ENCODE results near the gene C5.
A peak's percentile ranks its signal among the peaks of the same experiment; 100 is the strongest.

The C5 gene

DNA sequence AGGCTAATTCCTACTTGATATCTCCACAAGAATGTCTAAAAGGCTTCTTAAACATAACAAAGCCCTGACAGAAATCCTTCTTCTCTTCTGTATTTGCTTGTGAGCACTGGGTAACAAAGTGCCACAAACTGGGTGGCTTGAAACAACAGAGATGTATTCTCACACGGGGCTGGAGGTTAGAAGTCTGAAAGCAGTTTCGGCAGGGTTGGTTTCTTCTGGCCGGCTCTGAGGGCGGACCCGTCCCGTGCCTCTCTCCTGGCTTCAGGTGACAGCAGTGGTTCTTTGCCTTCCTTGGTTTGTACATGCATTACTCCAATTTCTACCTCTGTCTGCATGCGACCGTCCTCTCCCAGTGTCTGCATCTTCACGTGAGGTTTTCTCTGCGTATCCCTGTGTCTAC, 109.5 kb downstream of the C5 start:
- Histone ChIP-seq H3K27ac (peak overlapping the region in 1 of 2 donors; percentile 68), H3K4me3 (no peak overlapping the region)
- TF ChIP-seq, protein P1, sequence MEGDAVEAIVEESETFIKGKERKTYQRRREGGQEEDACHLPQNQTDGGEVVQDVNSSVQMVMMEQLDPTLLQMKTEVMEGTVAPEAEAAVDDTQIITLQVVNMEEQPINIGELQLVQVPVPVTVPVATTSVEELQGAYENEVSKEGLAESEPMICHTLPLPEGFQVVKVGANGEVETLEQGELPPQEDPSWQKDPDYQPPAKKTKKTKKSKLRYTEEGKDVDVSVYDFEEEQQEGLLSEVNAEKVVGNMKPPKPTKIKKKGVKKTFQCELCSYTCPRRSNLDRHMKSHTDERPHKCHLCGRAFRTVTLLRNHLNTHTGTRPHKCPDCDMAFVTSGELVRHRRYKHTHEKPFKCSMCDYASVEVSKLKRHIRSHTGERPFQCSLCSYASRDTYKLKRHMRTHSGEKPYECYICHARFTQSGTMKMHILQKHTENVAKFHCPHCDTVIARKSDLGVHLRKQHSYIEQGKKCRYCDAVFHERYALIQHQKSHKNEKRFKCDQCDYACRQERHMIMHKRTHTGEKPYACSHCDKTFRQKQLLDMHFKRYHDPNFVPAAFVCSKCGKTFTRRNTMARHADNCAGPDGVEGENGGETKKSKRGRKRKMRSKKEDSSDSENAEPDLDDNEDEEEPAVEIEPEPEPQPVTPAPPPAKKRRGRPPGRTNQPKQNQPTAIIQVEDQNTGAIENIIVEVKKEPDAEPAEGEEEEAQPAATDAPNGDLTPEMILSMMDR (IDR thresholded peaks at IDR 0.05): no peak
- no peak for DNase-seq (ENCODE audit: low spot score)

DNA sequence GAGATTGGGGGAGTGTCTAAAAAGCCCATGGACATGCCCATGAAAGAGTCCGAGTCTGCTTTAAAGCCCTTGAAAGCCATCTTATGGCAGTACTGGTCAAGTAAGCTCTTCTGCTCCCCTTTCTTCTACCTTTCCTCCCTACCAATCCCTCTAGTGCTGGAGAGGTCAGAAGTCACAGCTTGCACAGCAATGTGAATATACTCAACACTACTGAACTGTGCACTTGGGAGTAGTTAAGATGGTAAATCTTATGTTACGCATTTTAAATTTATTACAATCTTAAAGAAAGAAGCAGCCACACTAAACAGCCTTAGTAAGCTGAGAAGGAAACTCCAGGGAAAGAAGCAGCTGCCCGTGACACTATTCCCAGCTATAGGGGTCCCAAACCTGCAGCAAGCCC, 111.2 kb downstream of the C5 start:
- no peak for DNase-seq (ENCODE audit: low spot score)
- Histone ChIP-seq H3K4me3 (no peak overlapping the region), H3K27ac (peak overlapping the region in 1 of 2 donors; percentile 95)
- TF ChIP-seq, protein P1 (IDR thresholded peaks at IDR 0.05): no peak

DNA sequence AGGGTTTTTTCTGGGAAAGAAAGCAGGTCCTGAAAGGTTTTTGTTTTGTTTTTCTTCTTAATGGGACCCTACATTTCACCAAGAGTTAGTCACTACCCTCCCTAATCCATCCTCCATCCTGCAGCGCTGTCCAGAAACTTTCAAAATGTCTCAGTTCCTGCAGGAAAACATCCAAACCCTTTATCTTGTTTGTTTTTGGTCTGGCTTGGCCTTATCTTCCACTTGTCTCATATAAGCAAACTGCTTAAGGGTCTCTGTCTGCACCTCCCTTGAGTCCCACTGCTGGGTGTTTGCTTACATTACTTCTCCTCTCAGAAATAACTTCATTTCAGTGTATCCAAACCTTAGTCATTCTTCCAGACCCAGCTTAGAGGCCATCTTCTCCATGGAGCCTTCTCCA, 112.5 kb downstream of the C5 start:
- TF ChIP-seq, protein P1 (IDR thresholded peaks at IDR 0.05): no peak
- no peak overlapping the region for H3K4me3 ChIP-seq
- peak overlapping the region; percentile 87 to 95 for H3K27ac ChIP-seq
- DNase-seq (ENCODE audit: low spot score): no peak

DNA sequence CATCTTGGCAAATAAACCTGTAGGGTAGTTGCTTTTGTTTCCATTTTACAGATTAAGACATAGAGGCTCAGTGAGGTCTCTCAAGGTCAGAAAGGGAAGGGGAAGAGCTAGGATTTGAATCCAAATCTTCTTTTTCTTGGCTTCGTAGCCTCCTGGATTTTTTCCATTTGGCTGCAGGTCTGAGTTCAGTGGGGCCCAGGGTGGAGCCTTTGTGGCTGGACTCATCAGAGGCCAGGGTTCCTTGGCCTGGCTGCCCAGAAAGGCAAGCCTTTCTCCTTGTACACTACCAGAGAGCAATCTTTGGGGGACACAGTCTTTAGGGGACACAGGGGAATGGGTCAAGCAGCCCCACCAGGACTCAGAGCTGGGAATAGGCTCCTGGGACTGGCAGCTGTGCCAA, 112.9 kb downstream of the C5 start:
- no peak for DNase-seq (ENCODE audit: low spot score)
- Histone ChIP-seq H3K4me3 (no peak overlapping the region), H3K27ac (peak overlapping the region; percentile 87 to 95)
- TF ChIP-seq, protein P1 (IDR thresholded peaks at IDR 0.05): no peak

DNA sequence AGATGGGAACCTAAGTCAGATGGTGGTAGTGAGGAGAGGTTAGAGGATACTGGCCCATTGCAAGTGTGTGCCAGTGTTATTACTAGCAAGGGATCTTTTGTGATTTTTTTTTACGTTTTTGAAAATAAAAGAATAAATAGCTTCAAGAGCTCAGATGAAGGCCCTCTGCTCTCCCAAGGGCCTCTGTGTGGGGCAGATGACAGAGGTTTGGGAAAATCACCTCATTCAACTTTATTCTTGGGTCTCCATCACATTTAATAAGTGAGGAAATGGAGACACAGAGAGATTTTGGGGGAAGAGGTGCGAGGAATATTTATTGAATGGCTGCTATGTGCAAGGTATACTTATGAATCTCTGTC, 113.3 kb downstream of the C5 start:
- no peak for DNase-seq (ENCODE audit: low spot score)
- H3K27ac ChIP-seq: peak overlapping the region; percentile 87 to 95
- no peak overlapping the region for H3K4me3 ChIP-seq

DNA sequence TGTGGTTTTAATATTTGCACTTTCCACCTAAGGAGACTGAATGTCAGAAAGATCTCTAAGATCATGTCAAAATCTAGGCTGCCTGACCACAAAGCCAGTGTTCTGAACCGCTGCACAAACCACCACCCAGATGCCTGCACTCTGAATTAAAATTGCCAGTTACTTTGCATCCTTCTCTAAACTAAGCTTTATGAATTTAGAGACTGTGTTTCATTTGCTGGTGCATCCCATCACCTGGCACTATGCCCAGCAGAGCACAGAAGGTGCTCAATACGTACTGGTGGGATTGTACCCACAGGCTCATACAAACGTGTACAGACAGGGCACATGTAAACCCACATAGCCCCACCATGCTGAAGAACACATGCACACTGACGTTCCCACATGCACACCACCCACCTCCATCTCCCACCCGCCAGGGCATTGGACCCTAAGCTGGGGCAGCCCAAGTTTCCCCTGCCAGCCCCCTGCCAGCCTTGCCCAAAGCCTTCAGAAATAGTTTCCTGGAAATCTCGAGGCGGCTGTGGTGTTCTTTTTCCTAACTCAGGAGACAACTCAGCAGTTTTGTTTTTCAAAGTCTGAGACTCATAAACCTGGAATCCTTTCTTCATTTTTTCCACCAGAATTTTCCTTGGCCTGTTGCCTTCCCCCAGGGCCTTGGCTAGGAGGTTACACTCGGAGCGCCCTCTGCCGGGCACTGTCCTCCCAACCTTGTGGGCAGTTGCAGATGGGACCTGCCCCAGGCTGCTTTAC, 113.9 kb downstream of the C5 start:
- Histone ChIP-seq H3K27ac (peak overlapping the region; percentile 87 to 95), H3K4me3 (peak overlapping the region; percentile 55)
- DNase-seq (ENCODE audit: low spot score): peak; percentile 96
- TF ChIP-seq, protein P1 (IDR thresholded peaks at IDR 0.05): peak; percentile 85

More for the DNA sequence above, 113.3 kb downstream of the C5 start:
- TF ChIP-seq, protein P1 (IDR thresholded peaks at IDR 0.05): no peak

DNA sequence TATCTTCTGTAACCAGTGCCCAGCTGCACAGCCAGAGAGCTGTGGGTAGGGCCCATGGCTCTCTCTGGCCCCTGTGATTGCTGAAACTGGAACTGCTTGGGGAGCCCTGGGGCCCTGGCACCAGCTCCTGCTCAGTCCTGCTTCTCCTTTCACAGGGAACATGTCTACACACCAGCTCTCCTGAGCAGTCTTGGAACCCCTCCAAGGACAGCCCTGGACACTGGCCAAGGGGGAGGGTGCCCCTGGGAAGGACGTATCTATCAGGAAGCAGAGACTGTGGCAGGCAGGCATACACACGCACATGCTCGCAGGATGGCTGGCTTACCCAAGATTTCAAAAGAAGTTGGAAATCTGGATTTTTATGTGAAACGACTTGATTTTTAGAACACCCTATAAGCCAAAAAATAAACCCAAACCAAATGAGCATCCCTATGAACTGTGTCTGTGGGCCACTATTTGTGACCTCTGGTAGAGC, 114.7 kb downstream of the C5 start:
- TF ChIP-seq, protein P1 (IDR thresholded peaks at IDR 0.05): no peak
- Histone ChIP-seq H3K4me3 (no peak overlapping the region), H3K27ac (peak overlapping the region; percentile 87 to 95)
- peak; percentile 99 for DNase-seq (ENCODE audit: low spot score)
